ENCODE measurements around the gene CTCF. TPM values are rescaled to one million over a fixed set of nuclear protein-coding genes. Genes with fewer than 3 reads are reported as not detected.

The CTCF gene
- total RNA-seq, 1 donor from 2014 or later: 25.9 TPM

DNA sequence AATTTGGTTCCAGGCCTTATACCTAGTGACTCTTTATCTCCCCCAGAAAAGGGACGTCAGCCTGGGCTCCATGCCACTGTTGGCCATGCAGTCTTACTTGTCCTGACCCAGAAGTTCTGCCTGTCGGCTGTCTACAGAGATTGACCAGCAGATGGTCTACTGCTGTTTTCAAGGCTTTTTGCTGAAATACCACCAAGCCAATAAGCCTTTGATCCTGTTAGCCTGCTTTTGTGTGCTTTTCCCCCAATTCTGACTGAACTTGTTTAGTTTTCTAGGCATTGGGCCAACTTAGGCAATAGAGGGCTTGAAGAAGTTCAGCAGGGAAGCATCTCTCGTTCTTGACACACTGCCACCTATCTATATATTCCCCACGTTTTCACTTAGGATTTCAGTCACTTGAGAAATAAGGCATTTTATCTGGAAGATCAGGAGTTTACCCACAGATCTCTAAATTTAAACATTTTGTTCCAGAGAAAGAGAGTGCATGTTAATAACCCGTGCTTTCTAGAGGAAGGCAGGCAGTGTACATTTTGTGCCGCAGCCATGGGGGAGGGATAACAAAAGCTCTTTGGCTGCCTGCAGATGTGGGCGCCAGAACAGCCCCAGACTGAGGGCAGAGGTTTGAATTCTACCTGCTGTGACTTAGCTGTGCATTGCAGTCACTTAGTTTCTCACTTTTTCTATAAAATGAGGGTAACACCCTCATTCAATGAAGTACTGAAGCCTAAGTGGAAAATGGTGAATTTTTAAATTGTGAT is 70.3 kb downstream of the CTCF start:
- TF ChIP-seq, protein P1, sequence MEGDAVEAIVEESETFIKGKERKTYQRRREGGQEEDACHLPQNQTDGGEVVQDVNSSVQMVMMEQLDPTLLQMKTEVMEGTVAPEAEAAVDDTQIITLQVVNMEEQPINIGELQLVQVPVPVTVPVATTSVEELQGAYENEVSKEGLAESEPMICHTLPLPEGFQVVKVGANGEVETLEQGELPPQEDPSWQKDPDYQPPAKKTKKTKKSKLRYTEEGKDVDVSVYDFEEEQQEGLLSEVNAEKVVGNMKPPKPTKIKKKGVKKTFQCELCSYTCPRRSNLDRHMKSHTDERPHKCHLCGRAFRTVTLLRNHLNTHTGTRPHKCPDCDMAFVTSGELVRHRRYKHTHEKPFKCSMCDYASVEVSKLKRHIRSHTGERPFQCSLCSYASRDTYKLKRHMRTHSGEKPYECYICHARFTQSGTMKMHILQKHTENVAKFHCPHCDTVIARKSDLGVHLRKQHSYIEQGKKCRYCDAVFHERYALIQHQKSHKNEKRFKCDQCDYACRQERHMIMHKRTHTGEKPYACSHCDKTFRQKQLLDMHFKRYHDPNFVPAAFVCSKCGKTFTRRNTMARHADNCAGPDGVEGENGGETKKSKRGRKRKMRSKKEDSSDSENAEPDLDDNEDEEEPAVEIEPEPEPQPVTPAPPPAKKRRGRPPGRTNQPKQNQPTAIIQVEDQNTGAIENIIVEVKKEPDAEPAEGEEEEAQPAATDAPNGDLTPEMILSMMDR (conservative IDR thresholded peaks at IDR 0.05; ENCODE audit: low read depth, low read length): no peak
- DNase-seq (ENCODE audit: low read depth): no peak
- no peak overlapping the region for H3K4me3 ChIP-seq (ENCODE audit: low read depth, low read length)

DNA sequence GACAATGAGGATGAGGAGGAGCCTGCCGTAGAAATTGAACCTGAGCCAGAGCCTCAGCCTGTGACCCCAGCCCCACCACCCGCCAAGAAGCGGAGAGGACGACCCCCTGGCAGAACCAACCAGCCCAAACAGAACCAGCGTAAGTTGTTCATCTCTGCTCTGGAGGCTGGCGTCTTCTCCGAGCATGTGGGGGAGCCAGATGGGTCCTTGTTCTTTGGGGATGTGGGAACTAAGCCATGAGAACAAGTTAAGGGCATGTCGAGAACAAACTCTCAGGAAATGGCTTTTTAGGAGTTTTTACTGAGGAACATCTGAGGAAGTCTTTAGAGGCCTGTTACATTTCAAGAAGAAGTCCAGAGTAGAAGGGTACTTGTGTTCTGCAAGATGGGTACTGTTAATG is 74.4 kb downstream of the CTCF start:
- DNase-seq (ENCODE audit: low read depth): no peak
- TF ChIP-seq, protein P1 (conservative IDR thresholded peaks at IDR 0.05; ENCODE audit: low read depth, low read length): no peak
- H3K4me3 ChIP-seq (ENCODE audit: low read depth, low read length): no peak overlapping the region

- no peak for DNase-seq (ENCODE audit: low read depth)
- TF ChIP-seq, protein P1 (conservative IDR thresholded peaks at IDR 0.05; ENCODE audit: low read depth, low read length): no peak
These were observed 75.3 kb downstream of the CTCF start for GRCh38 chr16:67637625-67638024.

DNA sequence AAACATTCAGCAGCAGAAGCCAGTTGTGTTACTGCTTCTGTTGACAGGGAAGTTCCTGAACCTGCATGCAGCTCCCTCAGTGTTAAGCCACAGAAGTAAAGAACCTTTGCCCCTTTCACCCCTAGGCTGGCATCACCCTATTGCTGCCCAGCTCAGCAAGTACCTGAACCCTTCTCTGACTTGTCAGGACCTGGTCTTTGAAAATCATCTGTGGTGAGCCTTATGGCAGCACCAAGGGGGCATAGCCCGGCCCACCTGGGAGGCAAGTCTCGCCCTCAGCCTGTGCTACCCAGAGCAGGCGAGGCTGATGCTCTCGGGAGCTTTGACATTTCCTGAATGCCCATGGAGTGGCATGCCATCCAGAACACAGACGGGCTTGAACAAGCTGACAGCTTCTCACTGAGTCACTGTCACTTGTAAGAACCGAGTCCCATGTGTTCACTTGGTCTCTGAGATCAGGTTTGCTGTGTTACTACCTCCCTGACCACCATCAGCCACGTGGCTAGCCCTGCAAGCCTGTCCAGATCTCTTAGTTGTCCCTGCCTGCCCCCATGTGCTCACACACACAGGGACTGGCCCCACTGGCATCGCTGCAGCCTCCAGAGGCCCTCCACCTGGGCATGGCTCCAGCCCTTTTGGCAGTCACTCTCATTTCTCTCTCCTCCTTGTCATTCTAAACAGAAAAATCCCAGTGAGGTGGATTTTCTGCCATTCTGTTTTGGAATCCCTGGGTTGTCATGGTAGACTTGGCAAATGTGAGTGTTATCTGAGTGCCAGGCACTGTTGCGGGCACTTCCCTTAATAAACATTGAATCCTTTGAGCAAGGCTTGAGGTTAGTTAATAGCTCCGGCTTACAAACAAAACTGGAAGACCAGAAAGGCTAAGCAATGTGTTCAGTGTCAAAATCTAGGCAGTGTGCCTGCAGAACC is 79.7 kb downstream of the CTCF start:
- TF ChIP-seq, protein P1 (conservative IDR thresholded peaks at IDR 0.05; ENCODE audit: low read depth, low read length): no peak
- H3K4me3 ChIP-seq (ENCODE audit: low read depth, low read length): no peak overlapping the region
- DNase-seq (ENCODE audit: low read depth): no peak

More at GRCh38 chr16:67637625-67638024, 75.3 kb downstream of the CTCF start:
- no peak overlapping the region for H3K4me3 ChIP-seq (ENCODE audit: low read depth, low read length)

GRCh38 chr16:67644038-67644437 is 81.7 kb downstream of the CTCF start:
- TF ChIP-seq, protein P1 (conservative IDR thresholded peaks at IDR 0.05; ENCODE audit: low read depth, low read length): no peak
- H3K4me3 ChIP-seq (ENCODE audit: low read depth, low read length): no peak overlapping the region

GRCh38 chr16:67645397-67646121 is 83.2 kb downstream of the CTCF start:
- H3K4me3 ChIP-seq (ENCODE audit: low read depth, low read length): no peak overlapping the region
- TF ChIP-seq, protein P1 (conservative IDR thresholded peaks at IDR 0.05; ENCODE audit: low read depth, low read length): no peak
- DNase-seq (ENCODE audit: low read depth): no peak

More at GRCh38 chr16:67644038-67644437, 81.7 kb downstream of the CTCF start:
- DNase-seq (ENCODE audit: low read depth): no peak

Data from epithelial cell of proximal tubule (primary cell).